ENCODE data around the gene KCNK13.
"Not testable (repeated sequence)": the region's sequence is repeated elsewhere in the genome, so short reads cannot be mapped to it uniquely, and the experiment has no call there.

The KCNK13 gene

DNA sequence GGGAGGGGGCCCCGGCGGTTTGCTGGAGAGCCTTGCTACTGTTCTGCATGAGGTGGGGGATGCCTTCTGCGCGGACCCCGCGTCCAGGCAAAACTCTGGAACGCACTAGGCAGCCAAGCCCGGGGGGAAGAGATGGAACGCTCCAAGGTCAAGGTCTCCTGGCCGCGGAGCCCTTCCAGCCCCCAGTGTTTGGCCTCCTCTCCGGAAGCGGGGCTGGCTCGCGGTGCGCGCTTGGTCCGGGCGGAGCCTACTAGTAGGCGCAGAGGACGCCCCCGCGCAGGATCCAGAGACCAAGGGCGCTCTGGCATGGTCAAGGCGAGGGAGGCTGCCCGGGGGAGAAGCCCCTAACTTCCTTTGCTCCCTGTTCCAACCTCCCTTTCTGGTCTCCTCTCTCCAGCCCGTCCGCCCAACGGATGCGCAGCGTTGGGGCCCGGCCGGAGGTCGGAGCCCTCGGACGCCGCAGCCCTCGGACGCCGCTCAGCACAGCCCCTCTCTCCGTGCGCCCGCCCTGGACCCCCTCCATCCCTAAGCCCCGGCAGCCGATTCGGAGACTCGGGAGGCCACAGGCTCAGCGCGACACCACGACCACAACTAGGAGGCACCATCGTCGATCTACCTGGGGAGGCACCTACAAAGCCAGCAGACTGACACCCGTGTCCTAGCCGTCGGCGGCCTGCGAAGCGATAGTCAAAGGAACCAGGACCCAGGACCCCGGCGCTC, 669 bp upstream of the KCNK13 start:
- DNase-seq = no peak

DNA sequence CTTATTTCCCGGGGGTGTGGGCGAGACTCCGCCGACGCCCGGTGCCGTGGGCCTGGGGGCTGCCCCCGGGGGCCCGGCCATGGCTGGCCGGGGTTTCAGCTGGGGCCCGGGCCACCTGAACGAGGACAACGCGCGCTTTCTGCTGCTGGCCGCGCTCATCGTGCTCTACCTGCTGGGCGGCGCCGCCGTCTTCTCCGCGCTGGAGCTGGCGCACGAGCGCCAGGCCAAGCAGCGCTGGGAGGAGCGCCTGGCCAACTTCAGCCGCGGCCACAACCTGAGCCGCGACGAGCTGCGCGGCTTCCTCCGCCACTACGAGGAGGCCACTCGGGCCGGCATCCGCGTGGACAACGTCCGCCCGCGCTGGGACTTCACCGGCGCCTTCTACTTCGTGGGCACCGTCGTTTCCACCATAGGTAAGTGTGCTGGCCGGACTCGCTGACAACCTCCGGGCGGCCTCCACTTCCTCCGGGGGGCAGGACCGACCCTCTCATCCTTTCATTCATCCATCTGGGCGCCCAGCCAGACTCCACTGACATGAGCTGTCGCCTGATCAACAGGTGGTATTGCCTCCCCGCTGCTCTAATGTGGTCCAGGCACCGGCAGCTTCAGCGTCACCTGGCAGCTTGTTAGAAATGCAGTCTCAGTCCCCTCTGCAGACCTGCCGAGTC, 467 bp downstream of the KCNK13 start:
- no peak for DNase-seq

DNA sequence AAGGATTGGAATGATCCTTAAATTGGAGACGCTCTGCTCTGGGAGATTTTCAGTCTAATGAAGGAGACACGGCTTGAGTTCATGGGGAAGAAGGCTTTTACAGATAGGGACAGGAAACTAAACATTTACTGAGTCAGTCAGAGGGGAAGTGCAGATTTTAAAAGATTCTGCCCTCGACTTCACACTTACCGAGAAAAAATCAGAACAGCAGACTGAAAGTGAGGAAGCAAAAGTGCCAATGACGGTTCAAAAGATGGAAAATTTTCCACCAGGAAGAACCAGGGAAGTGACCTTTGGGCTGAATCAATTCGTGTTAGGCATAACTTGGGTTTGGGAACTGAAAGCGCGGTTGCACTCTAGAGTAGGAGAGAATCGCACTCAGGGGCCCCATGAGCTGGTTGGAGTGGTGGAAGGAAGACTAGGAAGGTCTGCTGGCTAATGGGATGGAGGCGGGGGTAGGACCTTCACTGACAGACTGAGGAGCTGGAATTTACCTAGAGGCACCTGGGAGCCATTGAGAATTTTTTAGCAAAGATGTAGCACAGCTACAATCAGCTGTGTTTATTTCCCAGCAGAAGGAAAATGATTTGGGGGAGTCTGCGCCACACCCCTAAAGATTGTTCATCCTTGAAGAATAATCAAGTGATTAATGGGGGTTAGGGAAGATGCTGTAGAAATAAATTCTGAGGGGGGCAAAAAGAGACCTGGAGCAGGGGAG, 1.2 kb downstream of the KCNK13 start:
- no peak for DNase-seq

DNA sequence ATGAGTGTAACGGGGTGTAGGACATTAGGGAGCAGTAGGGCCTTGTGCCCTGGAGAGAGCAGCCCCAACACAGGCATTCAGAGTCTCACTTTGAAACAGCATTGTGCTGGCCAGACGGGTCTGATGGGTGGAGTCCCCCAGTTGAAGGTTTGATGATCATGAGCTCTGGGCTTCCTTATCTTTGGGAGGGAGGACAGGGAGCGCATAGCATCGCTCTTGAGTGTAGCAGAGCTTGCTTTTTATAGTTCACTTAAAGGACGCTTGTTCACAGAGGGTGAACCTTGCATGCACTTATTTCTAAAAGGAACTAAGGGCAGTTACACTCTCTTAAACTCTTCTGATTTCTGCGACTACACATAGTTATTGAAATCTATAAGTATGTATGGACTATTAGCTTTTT, 10.6 kb downstream of the KCNK13 start:
- DNase-seq = no peak

DNA sequence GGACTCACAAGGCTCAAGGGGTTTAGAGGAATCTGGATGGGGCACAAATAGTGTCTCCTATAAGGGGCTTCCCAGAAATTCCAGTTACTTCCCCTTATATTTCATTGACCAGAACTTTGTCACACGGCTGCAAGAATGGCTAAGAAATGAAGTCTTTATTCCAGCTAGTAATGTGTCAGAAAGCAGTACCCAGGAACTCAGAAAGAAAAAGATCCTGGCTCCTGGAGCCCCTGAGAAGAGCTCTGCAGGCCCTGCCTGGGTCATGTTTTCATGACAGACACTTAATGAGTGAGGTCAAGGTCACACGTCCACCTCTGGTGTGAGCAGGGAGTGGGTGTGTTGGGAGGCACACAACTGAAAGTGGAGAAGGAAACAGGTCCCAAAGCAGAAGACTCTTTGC, 17.8 kb downstream of the KCNK13 start:
- no peak for DNase-seq

DNA sequence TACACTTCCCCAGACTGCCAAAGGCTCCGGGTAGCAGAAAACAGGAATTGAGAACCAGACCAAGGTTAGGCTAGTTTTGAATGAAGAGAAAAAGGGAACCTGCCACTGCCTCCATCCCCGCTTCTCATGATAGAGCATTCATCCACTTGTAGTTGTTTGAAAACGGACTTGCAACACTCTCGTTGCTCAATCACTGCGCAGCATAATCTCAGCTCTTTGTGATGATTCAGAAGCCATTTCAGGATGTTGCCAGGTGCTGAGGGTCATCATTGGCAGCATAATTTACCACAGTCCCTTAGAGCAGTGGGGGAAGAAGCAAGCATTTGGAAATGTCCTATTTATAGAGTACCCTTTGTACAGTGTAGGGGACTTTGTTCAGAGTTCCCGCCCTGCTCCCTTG, 25.6 kb downstream of the KCNK13 start:
- no peak for DNase-seq

DNA sequence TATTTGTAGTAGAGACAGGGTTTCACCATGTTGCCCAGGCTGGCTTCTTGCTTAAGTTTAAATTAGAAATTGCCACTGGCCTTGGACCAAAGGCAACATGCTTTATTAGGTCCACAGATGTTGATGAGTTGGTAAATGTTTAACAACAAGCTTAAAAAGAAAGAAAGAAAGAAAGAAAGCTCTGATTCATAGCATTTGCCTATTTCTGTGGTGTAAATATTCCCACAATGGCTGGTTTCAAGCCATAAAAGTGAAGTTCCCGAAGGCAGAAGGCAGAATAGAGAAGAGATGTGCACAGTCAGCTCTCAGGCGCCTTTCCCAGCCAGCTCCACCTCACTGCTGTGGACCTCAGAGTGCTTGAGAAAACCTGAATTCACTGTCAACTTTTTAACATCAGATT, 26.4 kb downstream of the KCNK13 start:
- DNase-seq = no peak

DNA sequence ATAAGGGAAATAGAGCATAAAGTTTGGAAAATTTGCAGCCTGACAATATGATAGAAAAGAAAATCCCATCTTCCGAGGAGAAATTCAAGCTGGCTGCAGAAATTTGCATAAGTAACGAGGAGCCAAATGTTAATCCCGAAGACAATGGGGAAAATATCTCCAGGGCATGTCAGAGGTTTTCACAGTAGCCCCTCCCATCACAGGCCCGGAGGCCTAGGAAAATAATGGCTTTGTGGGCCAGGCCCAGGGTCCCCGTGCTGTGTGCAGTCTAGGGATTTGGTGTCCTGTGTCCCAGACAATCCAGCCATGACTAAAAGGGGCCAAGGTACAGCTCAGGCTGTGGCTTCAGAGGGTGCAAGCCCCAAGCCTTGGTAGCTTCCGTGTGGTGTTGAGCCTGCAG, 27.7 kb downstream of the KCNK13 start:
- DNase-seq = not testable (repeated sequence)

DNA sequence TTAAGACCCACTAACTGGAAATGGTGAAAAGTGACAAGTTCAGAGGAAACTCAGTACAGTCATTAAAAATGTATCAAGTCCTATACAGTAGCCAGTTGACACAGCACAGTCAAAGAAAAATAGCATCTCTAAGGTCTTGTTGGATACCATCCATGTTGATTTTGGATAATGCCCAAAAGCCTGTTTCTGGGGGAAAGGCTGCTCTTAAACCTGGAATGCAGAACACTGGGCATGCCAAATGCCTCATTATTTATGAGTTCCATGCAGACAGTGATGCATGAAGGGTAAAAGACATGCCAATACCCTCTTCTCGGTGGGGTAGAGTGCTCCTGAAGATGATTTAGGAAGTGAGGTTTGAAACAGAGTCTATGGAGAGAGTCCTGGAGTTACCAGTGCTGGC, 29.6 kb downstream of the KCNK13 start:
- no peak for DNase-seq

DNA sequence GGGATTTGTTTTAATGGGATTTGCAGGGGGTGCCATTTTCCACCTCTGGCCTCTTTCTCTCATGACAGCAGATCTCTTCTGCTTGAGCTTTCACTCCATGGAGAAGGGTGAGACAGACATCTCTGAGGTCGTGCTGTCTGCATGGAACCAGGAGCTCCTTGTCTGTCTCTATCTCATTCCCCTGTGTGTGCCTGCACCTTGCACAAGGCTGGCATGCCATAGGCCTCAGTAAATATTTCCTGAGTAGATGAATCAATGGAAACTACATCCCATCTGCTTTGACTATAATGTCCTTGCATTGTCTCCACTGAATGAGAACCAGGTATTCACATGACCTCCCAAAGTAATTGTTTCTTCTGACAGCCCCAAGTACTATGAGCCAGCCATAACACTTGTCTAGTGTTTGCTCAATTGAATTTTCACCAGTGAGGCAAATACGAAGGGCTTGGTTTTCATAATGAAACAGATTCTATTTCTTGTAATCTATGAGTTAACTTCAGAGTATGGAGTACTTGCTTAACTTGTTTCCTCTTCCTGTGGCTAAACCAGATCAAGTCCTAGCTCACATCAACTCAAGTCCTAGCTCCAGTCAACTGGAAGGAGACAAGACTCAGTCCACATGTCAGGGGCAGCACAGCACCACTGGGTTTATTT, 32.3 kb downstream of the KCNK13 start:
- no peak for DNase-seq

DNA sequence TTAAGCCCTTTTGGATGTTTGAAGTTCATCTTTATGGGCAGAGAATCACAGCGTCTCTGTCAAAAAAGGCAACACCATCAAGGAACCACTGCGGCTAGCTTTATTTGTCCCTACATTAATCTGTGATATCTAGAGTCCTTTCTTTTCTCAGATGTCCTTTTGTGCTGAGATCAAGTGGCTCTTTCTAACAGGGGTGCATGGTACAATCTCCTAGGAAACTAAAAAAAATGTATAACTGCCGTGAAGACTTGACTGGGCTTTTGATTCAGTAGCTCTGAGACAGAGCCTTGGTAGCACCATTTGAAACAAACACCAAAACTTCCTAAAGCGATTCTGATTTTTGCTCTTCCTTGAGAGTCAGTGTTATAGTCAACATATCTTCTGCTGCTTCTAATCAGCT, 33.3 kb downstream of the KCNK13 start:
- no peak for DNase-seq

DNA sequence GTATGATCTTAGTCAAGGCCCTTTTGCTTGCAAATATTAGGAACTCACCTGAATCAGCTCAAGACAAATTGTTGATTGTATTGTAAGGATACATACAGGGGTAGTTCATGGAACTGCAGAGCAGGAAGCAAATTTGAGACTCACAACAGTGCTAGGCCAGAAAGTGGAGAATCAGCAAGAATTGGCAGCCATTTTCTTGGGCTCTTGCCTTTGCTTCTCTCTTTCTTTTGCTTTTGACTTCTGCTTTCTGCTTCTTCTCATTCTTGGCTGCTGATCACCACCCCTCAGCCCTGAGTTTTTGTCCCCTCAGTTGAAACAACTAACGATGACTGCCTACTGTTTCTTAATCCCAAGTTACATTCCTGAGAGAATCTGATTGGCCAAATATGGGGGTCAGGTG, 34.8 kb downstream of the KCNK13 start:
- no peak for DNase-seq

DNA sequence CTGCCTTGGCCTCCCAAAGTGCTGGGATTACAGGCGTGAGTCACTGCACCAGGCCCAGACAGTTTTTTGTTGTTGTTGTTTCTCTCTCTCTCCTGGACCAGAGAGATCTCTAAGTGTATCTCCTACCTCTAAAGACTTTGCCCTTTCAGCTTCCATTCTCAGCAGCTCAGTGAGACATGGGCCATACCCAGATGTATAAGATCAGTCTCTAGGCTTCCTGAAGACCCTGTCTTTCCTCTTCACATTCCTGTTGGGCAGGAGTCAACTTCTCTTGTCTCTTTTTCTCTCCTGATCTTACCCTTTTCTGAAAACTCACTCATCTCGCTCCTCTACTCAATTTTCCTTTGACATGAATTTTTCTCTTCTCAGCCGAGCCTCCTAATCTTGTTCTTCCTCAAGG, 42.0 kb downstream of the KCNK13 start:
- no peak for DNase-seq

DNA sequence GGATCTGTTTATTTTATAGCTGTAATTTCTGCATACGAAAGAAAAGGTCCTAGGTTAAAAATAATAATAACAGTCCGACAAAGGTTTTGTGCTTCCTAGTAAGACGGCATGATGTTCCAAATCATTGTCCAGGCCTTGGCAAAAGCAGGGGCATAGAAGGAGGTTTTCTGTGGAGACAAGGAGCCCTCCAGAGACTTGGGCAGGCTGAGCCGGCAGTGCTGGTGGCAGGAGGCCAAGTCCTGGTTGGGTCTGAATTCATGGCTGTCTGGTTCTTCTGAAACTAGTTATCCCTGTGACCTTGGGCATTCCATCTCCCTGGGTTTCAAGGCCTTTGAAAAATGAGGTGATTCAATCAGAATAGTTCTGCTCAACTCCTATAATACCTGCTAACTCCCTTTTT, 44.0 kb downstream of the KCNK13 start:
- no peak for DNase-seq

DNA sequence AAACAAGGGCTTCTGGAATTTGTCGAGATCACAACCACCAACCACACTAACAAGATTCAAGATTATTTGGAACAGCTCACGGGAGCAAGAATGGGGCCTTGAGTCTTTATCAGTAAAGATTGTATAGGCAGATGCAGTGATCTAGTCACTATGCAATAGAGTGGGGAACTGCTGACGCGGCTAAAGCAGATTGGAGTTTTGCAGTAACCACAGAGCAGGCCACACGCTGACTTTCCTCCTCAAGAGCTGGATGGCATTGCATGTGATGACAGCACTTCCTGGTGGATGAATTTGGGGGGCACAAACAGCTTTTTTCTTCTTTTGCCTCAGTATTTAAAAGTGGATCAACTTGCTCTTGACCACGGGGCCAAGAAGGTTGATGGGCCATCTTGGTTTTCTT, 46.0 kb downstream of the KCNK13 start:
- no peak for DNase-seq

DNA sequence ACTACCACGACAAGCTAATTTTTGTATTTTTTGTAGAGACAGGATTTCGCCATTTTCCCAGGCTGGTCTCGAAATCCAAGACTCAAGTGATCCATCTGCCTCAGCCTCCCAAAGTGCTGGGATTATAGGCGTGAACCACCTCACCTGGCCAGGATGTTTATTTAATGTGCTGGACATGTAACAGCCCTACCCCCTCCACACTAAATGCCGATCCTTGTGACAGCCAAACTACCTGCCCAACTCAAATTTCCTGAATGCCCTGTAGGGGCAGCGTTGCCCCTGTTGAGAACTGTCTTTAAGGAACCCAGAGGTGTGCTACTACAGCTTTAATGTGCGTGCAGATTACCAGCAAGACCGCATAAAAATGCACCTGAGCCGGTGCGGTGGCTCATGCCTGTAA, 48.1 kb downstream of the KCNK13 start:
- DNase-seq = no peak

DNA sequence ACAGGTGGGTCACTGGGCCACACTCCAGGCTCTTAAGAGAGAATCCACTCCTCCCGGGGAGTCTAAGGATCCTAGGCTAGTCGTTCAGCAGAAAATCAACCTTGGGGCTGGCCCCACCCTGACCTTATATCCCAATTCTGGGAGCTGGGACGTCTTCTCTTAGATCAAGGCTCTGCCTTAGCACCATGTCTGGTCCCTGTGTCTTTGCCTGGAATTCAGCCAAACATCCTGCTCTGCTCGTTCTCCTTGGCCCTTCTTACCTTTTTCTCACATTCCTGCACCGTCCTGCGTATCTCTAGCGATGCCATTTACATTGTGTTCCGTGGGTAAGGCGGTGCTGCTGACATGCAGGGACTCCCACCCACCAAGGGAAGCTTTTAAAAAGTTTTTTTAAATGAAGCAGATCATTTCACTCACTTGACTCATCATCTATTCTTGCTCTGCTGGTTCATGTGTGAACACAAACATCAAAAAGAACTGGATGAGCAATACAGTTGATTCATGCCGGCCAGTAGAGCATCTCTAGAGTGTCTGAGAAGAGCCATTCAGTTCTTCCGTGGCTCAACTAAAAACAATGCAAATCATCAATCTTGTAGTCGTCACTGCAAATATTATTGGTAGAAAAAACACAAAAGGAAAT, 50.2 kb downstream of the KCNK13 start:
- DNase-seq = no peak

DNA sequence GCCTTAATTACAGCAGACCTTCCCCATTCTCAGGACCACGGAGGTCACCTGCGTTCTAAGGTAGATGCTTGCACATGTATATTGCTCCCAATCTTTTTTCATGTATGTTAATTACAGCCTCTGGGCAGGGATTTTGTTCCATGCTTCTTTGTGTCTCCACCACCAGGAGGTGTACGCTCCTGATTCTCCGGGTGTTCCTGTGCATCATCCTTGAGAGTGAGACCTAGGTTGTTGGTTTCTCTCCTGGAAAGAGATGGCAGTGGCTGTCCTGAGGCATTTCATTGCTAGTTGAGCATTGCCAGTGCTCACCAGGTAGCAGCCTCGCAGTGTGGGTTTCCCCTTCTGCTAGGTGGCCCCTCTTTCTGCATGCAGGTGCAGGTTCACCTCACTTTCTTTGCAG, 52.8 kb downstream of the KCNK13 start:
- DNase-seq = no peak

DNA sequence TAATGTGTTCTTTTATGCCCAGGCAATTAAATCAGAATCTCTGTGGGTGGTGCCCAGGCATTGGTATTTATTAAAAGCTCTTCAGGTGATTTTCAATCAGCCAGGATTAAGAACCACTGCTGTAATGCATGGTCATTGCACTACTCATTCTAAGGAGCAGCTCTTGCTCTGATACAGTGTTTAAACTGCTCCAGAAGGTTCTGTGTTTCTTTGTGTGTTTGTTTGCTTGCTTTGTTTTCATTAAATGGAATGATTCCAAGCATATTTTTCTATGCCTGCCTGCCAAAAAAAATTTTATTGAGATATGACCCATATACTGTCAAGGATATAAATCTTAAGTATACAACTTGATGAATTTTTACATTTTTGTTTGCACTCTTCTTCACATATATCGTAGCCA, 54.0 kb downstream of the KCNK13 start:
- no peak for DNase-seq

DNA sequence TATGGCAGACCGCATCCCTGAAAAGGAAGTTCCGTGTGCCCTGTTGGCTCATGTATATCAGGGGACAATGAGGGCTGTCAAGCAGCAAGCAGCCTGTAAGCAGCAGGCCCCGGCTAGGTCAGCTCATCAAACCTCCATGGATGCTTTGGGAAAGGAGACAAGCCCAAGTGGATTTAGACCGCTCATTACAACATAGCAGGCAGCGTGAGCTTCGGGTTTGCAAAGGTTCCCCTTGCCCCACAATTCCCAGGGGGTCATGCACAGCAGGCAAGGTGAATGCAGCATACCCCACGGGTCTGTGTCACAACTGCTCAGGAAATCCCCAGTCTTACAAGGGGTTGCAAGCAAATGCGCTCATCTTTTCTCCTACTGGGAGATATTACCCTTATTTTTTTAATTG, 54.6 kb downstream of the KCNK13 start:
- DNase-seq = no peak

DNA sequence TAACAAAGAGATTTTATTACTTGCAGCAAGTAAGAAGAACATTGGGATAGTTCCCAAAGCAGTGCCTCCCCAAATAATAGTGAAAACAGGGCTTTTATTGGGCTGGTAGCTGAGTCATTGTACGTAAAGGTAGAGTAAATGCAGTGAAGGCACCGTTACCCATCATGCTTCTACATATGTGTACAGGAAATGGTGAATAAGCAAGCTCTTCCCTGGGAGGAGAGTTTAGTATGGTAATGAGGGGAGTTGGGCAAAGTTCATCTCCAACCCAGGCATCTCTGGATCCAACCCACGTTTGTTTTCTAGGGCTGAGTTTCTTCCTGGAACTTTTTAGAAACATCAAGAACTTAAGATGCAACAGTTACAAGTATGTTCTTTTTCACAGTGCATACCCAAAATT, 56.2 kb downstream of the KCNK13 start:
- no peak for DNase-seq

DNA sequence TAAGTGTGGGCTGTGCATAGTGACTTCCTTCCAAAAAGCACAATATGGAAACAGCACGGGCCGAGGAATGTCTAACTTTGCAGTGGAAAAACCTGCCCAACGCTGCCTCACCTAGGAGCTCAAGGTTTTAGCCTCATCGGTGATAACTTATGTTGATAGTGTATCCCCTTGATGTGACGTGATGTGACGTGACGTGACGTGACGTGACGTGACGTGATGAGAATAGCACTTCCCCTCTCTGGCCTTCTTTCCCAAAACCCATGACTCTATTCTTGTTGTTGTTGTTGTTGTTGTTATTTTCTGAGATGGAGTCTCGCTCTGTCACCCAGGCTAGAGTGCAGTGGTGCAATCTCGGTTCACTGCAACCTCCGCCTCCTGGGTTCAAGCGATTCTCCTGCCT, 64.5 kb downstream of the KCNK13 start:
- no peak for DNase-seq

All from T-helper 9 cell (primary cell).